Esophagus squamous epithelium (tissue), 5 donors: Measurements from ENCODE around the gene RABAC1. TPM values are rescaled to one million over a fixed set of nuclear protein-coding genes. Genes with fewer than 3 reads are reported as not detected.

ENCODE experiments used
- DNase-seq: peaks from one replicate; lab custom pipeline; 2025; lab: John Stamatoyannopoulos, UW
- H3K27ac ChIP-seq, 4 donors: fragments of 200-600 bp; sonication (generic); one replicate each; pipeline ENCODE4 v1.5.1; 2016 to 2019; ENCODE audit warnings: mild to moderate bottlenecking in 1 of 4
- H3K27me3 ChIP-seq, 4 donors: fragments of 200-600 bp; sonication (generic); 1 replicate in 3 of 4; 2 replicates in 1 of 4; pipeline versions ENCODE4 v1.5.1 to v1.6.0; 2017 to 2021; ENCODE audit warnings: antibody characterized with exemption in 1 of 4
- H3K36me3 ChIP-seq, 3 donors: fragments of 200-600 bp; sonication (generic); one replicate each; pipeline ENCODE4 v1.5.1; 2016 to 2019
- H3K4me1 ChIP-seq, 3 donors: fragments of 200-600 bp; sonication (generic); one replicate each; pipeline ENCODE4 v1.5.1; 2017 to 2019
- H3K4me3 ChIP-seq, 4 donors: fragments of 200-600 bp; sonication (generic); 1 replicate in 3 of 4; 2 replicates in 1 of 4; pipeline ENCODE4 v1.5.1; 2016 to 2019; ENCODE audit warnings: mild to moderate bottlenecking in 2 of 4, moderate library complexity in 1 of 4
- H3K9me3 ChIP-seq, 3 donors: fragments of 200-600 bp; sonication (generic); one replicate each; pipeline ENCODE4 v1.5.1; 2016 to 2019
- POLR2A ChIP-seq, 4 donors: fragments of 450-650 bp; IDR thresholded peaks; one replicate each; pipeline ENCODE4 v1.6.1; 2017; ENCODE audit warnings: antibody characterized with exemption in 4 of 4, mild to moderate bottlenecking in 4 of 4, moderate library complexity in 3 of 4
- WGBS, 2 donors: methylation state at CpG; one replicate each; pipeline ENCODE4 v1.1.5; 2018; 5-methylcytosine and 5-hydroxymethylcytosine counted together
- intact Hi-C: fragments of 100-400 bp; cut with DNase I; formaldehyde crosslinking; loops from one replicate; pipeline ENCODE4 v1.15.0; 2022
- total RNA-seq, 4 donors: library from RNA; depleted of rRNA; stranded (reverse); fragments of >200 nt; gene quantifications; one replicate each; pipeline ENCODE4 v1.1.0, GENCODE V29; 2016
- TF ChIP-seq, protein P1 (sequence below), 6 experiments: fragments of 450-650 bp in 4 of 6; fragments of 200-600 bp in 2 of 6; sonication (generic) in 2 of 6; IDR thresholded peaks; one replicate each; pipeline ENCODE4 v1.5.1; 2016 to 2019; ENCODE audit warnings: antibody characterized with exemption in 6 of 6, mild to moderate bottlenecking in 4 of 6, moderate library complexity in 4 of 6
- donor health status: DM: yes; HTN: yes; CAD: no.

RABAC1 gene
- total RNA-seq, 4 donors from 2014 or later, result 47.4 to 113 (median 103) TPM

DNA sequence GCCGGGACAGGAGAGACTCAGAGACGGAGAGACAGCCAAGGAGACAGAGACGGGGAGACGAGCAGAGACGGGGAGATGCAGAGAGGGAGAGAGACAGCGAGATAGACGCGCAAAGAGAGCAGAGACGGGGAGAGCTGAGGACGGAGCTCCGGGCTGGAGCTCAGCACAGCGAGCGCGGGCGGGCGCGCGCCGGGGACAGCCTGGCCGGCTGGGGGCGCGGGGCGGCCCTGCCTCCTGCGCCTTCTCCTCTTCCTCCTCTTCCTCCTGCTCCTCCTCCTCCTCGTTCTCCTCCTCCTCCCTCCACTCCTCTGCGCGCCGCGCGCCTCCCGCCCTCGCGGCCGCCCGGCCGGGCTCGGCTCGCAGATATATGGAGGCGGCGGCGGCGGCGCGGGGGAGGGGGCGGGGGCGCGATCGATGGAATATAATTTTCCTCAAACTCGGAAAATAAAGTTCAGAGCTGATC, 30.9 kb downstream of the RABAC1 start, which contains the start of gene ERFL:
TSS of gene ERFL (minus strand) at position 229 of the 463 bp plus-strand sequence. CDS start 15,530 bp downstream, outside the sequence.
- H3K4me1 ChIP-seq, result peaks cover 14 to 21% (median 19%) of the 10 kb centered on the region in 3 donors
- no peaks in the 10 kb centered on the region for H3K36me3 ChIP-seq
- H3K4me3 ChIP-seq, result peak within 1 kb of the TSS; percentile 16 to 69 (median 40)
- TF ChIP-seq, protein P1, sequence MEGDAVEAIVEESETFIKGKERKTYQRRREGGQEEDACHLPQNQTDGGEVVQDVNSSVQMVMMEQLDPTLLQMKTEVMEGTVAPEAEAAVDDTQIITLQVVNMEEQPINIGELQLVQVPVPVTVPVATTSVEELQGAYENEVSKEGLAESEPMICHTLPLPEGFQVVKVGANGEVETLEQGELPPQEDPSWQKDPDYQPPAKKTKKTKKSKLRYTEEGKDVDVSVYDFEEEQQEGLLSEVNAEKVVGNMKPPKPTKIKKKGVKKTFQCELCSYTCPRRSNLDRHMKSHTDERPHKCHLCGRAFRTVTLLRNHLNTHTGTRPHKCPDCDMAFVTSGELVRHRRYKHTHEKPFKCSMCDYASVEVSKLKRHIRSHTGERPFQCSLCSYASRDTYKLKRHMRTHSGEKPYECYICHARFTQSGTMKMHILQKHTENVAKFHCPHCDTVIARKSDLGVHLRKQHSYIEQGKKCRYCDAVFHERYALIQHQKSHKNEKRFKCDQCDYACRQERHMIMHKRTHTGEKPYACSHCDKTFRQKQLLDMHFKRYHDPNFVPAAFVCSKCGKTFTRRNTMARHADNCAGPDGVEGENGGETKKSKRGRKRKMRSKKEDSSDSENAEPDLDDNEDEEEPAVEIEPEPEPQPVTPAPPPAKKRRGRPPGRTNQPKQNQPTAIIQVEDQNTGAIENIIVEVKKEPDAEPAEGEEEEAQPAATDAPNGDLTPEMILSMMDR (IDR thresholded peaks at IDR 0.05), result no peak
- TF ChIP-seq POLR2A (IDR thresholded peaks at IDR 0.05), result no peak
- intact Hi-C loops, result no loop called here
- H3K27ac ChIP-seq, result no peak within 1 kb of the TSS
- DNase-seq, result no peak
- peaks cover 39 to 100% (median 57%) of the 10 kb centered on the region in 4 donors for H3K27me3 ChIP-seq
- H3K9me3 ChIP-seq, result no peaks in the 10 kb centered on the region
- 1% methylated on average over 22 to 25 of the region's 49 CpGs for whole genome bisulfite sequencing, 2 donors

DNA sequence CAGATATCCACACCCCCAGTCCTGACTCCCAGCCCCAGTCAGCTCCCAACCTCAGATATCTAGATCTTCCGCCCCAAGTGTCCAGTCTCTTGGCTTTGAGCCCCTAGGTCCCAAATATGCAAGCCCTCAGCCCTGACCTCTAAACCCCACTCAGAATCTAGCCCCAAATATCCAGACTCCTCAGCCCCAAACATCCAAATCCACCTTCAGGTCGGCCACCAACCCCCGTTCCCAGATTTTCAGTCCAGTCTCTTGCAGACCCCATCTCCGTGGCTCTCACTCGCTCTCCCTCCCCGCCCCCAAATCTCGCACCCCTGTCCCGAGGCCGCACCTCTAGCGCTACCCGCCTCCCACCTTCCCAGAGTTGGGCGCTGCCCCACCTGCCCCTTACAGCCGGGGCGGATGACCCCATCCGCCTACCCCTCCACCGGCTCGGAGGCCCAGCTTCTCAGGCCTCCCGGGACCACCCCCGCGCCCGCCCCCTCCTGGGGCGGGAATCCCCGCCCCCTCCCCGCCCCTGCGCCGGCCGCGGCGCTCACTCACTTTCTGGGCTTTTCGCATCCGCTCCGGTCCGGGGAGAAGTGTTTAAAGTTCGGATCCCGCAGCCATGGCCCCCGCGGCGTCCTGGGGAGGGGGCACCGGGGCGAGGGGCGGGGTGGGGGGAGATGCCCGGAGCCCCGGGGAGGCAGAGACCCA, 31.5 kb downstream of the RABAC1 start:
- no peak for DNase-seq
- Histone ChIP-seq H3K36me3 (no peaks in the 10 kb centered on the region), H3K4me3 (peak overlapping the region; percentile 16 to 69 (median 40)), H3K4me1 (peaks cover 14 to 21% (median 19%) of the 10 kb centered on the region in 3 donors), H3K27ac (no peak overlapping the region), H3K9me3 (no peaks in the 10 kb centered on the region), H3K27me3 (peaks cover 39 to 100% (median 60%) of the 10 kb centered on the region in 4 donors)
- WGBS, 2 donors, result 16 to 18% methylated on average over 10 to 15 of the region's 43 CpGs
- intact Hi-C loops, result no loop called here
- no peak for TF ChIP-seq POLR2A (IDR thresholded peaks at IDR 0.05)
- TF ChIP-seq, protein P1 (IDR thresholded peaks at IDR 0.05), result no peak

DNA sequence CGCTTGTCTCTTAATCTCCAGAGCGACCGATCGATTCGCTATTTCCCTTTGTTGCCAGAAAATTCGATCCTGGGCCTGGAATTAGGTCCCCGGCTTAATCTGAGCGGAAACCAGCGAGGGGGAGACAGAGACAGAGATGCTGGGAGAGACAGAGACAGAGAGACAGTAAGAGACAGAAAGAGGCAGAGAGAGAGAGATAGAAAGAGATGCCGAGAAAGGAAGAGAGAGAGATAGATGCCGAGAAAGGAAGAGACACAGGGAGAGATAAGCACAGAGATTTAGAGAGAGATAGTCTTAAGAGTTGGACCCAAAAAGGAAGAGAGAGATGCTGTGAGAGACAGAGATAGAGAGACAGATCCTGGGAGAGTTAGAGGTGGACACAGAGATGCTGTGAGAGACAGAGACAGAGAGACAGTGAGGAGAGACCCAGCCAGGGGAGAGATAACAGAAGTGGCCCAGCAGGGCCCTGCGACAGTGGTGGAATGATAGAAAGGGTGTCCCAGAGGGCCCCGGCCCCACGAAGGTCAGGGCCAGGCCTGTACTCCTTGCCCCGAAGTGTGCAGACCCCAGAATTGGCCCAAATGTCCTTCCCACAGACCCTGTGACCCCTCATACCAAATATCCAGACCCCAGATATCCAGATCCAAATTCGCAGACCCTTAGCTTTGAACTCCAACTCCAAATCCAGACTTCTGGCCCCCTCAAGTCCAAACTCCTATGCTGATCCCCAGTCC, 32.2 kb downstream of the RABAC1 start:
- Histone ChIP-seq H3K27ac (no peak overlapping the region), H3K4me3 (no peak overlapping the region), H3K9me3 (no peaks in the 10 kb centered on the region), H3K4me1 (peaks cover 14 to 21% (median 19%) of the 10 kb centered on the region in 3 donors), H3K36me3 (no peaks in the 10 kb centered on the region), H3K27me3 (peaks cover 35 to 100% (median 61%) of the 10 kb centered on the region in 4 donors)
- intact Hi-C loops, result no loop called here
- TF ChIP-seq POLR2A (IDR thresholded peaks at IDR 0.05), result no peak
- TF ChIP-seq, protein P1 (IDR thresholded peaks at IDR 0.05), result no peak
- DNase-seq, result no peak
- WGBS, 2 donors, result 50 to 54% methylated on average over 16 of the region's 16 CpGs

DNA sequence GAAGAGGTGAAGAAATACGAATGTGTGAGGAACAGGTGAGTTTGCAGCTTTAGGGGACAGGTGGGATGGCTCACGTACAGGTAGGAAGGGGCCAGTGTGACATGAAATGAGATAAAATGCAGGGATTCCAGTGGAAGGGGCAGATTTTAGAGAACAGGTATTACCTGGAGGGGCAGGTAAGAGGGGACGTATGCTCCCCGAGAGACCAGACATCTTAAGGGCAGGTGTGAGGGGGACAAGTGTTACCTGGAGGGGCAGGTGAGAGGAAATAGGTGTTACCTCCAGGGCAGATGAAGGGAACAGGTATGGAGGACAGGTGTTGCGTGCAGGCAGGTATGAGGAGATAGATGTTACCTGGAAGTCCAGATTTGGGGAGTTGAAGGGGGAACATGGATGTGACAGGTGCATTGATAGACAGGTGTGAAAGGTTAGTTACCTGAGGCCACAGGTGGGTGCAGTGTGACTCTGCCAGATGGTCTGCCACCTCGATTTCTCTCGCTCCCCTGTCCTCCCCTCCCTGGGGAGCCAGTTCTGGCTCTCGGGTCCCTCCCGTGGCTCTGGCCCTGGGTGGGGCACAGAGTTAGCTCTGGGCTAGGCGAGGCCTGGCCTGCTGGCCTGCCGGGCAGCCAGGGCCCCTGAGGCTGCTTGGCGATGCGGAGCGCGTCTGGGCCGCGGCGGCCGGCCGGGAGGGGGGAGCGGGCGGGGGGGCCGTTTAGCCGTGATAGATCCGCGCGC, 32.9 kb downstream of the RABAC1 start:
- H3K27ac ChIP-seq, result no peak overlapping the region
- WGBS, 2 donors, result 38 to 45% methylated on average over 14 to 16 of the region's 27 CpGs
- no peak overlapping the region for H3K4me3 ChIP-seq
- H3K9me3 ChIP-seq, result no peaks in the 10 kb centered on the region
- TF ChIP-seq, protein P1 (IDR thresholded peaks at IDR 0.05), result no peak
- no peak for TF ChIP-seq POLR2A (IDR thresholded peaks at IDR 0.05)
- no peaks in the 10 kb centered on the region for H3K36me3 ChIP-seq
- peaks cover 29 to 100% (median 62%) of the 10 kb centered on the region in 4 donors for H3K27me3 ChIP-seq
- H3K4me1 ChIP-seq, result peaks cover 14 to 21% (median 19%) of the 10 kb centered on the region in 3 donors
- no peak for DNase-seq
- intact Hi-C loops, result no loop called here
